Trophoblast cell (in vitro differentiated cells and primary cell): Measurements from ENCODE around the gene ZNF462.
A peak's percentile ranks its signal among the peaks of the same experiment; 100 is the strongest.
"Not testable (repeated sequence)": the region's sequence is repeated elsewhere in the genome, so short reads cannot be mapped to it uniquely, and the experiment has no call there.

Source experiments
- DNase-seq, 2 donors: peaks; one replicate each; pipeline ENCODE4 v3.0.0-alpha.2; 2016
- H2AFZ ChIP-seq: 2 replicates; pipeline ENCODE4 v1.6.1; 2013; ENCODE audit warnings: low read length, moderate library complexity, mild to moderate bottlenecking; ENCODE audit not compliant: insufficient read depth, poor library complexity
- H2AK5ac ChIP-seq: 2 replicates; pipeline ENCODE4 v1.6.1; 2013; ENCODE audit warnings: mild to moderate bottlenecking, low read length
- H2BK120ac ChIP-seq: 2 replicates; pipeline ENCODE4 v1.6.1; 2013; ENCODE audit warnings: low read length, mild to moderate bottlenecking, moderate library complexity; ENCODE audit not compliant: insufficient read depth, poor library complexity
- H2BK12ac ChIP-seq: 2 replicates; pipeline ENCODE4 v1.6.1; 2013; ENCODE audit warnings: mild to moderate bottlenecking, low read length, moderate library complexity
- H2BK5ac ChIP-seq: 2 replicates; pipeline ENCODE4 v1.6.1; 2013; ENCODE audit warnings: low read length, low read depth, moderate library complexity, mild to moderate bottlenecking; ENCODE audit not compliant: poor library complexity
- H3K14ac ChIP-seq: 2 replicates; pipeline ENCODE4 v1.6.1; 2013; ENCODE audit warnings: mild to moderate bottlenecking, low read length
- H3K18ac ChIP-seq: 2 replicates; pipeline ENCODE4 v1.6.1; 2013; ENCODE audit warnings: mild to moderate bottlenecking, low read length
- H3K23ac ChIP-seq: 2 replicates; pipeline ENCODE4 v1.6.1; 2013; ENCODE audit warnings: low read length
- H3K27ac ChIP-seq: 2 replicates; pipeline ENCODE4 v1.5.1; 2013; ENCODE audit warnings: low read depth, mild to moderate bottlenecking, inconsistent platforms, low read length, moderate library complexity
- H3K27me3 ChIP-seq: 2 replicates; pipeline ENCODE4 v1.6.1; 2013; ENCODE audit warnings: inconsistent platforms, mild to moderate bottlenecking, low read length, moderate library complexity; ENCODE audit not compliant: insufficient read depth
- H3K36me3 ChIP-seq, 2 experiments: 1 replicate in 1 of 2; 2 replicates in 1 of 2; pipeline ENCODE4 v1.6.1; 2013; ENCODE audit warnings: low read length in 2 of 2, mild to moderate bottlenecking in 2 of 2, moderate library complexity in 1 of 2; ENCODE audit not compliant: insufficient read depth in 2 of 2, control insufficient read depth in 1 of 2
- H3K4ac ChIP-seq: 2 replicates; pipeline ENCODE4 v1.6.1; 2013; ENCODE audit warnings: low read depth, mild to moderate bottlenecking, low read length, moderate library complexity
- H3K4me1 ChIP-seq, 2 experiments: 1 replicate in 1 of 2; 2 replicates in 1 of 2; pipeline ENCODE4 v1.6.1; 2013; ENCODE audit warnings: low read length in 2 of 2, mild to moderate bottlenecking in 2 of 2, moderate library complexity in 1 of 2; ENCODE audit not compliant: insufficient read depth in 2 of 2, control insufficient read depth in 1 of 2
- H3K4me2 ChIP-seq: 2 replicates; pipeline ENCODE4 v1.6.1; 2013; ENCODE audit warnings: inconsistent platforms, mild to moderate bottlenecking, low read length, moderate library complexity
- H3K4me3 ChIP-seq: 2 replicates; pipeline ENCODE4 v1.5.1; 2013; ENCODE audit warnings: mild to moderate bottlenecking, low read depth, low read length, inconsistent platforms
- H3K79me1 ChIP-seq: one replicate; pipeline ENCODE4 v1.6.1; 2013; ENCODE audit warnings: low read length
- H3K79me2 ChIP-seq: 2 replicates; pipeline ENCODE4 v1.6.1; 2013; ENCODE audit warnings: low read length, mild to moderate bottlenecking; ENCODE audit not compliant: control insufficient read depth, insufficient read depth, poor library complexity
- H3K9ac ChIP-seq: 2 replicates; pipeline ENCODE4 v1.6.1; 2013; ENCODE audit warnings: mild to moderate bottlenecking, low read length
- H3K9me3 ChIP-seq: 2 replicates; pipeline ENCODE4 v1.6.1; 2013; ENCODE audit warnings: low read depth, mild to moderate bottlenecking, control low read depth, inconsistent platforms, low read length; ENCODE audit not compliant: insufficient read depth
- H4K12ac ChIP-seq: 2 replicates; pipeline ENCODE4 v1.6.1; 2013; ENCODE audit warnings: low read depth, mild to moderate bottlenecking, low read length, moderate library complexity
- H4K8ac ChIP-seq: 2 replicates; pipeline ENCODE4 v1.6.1; 2013; ENCODE audit warnings: low read depth, mild to moderate bottlenecking, low read length, moderate library complexity
- H4K91ac ChIP-seq: one replicate; pipeline ENCODE4 v1.6.1; 2013; ENCODE audit warnings: low read depth, mild to moderate bottlenecking, low read length, moderate library complexity
- WGBS: extraction: QIAGEN DNeasy Blood & Tissue Kit; methylation state at CpG from one replicate; pipeline ENCODE4 v1.1.7; 2013; ENCODE audit warnings: missing lambda C conversion rate; ENCODE audit not compliant: insufficient read length, insufficient coverage; ENCODE audit errors: extremely low coverage; 5-methylcytosine and 5-hydroxymethylcytosine counted together

Gene ZNF462

DNA sequence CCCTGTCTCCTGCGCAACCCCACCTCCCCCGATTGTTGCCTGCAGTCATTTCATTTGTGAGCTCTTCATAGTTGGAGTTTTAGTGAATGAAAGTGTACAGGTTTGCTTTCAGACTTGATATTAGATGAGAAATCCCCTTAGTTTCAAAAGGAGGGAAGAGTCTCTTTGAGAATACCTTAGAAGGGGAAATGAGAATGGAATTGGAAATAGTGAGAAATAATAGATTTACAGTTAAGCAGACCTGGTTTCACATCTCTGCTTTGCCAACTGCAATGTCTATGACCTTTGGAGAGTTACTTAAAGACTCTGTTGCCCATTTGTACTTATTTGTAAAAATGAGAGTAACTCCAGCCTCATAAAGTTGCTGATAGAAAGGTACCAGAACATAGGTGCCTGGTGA is 120.4 kb downstream of the ZNF462 start:
- no peak overlapping the region for H3K4me2 ChIP-seq
- no peak overlapping the region for H3K23ac ChIP-seq
- no peaks in the 10 kb centered on the region for H3K79me1 ChIP-seq
- H3K9ac ChIP-seq, result no peak overlapping the region
- no peak overlapping the region for H4K91ac ChIP-seq
- H3K27me3 ChIP-seq, result no peaks in the 10 kb centered on the region
- H3K36me3 ChIP-seq, result peaks cover 15 to 42% of the 10 kb centered on the region in 2 experiments
- H2BK5ac ChIP-seq, result no peak overlapping the region
- H3K27ac ChIP-seq, result no peak overlapping the region
- no peak overlapping the region for H3K18ac ChIP-seq
- no peak overlapping the region for H4K8ac ChIP-seq
- no peaks in the 10 kb centered on the region for H3K9me3 ChIP-seq
- H2BK120ac ChIP-seq, result no peak overlapping the region
- no peaks in the 10 kb centered on the region for H3K4me1 ChIP-seq
- H2AK5ac ChIP-seq, result no peak overlapping the region
- no peak overlapping the region for H3K4ac ChIP-seq
- no peak overlapping the region for H3K4me3 ChIP-seq
- WGBS, result no CpG with 5 or more reads among the region's 2 CpGs
- no peak overlapping the region for H4K12ac ChIP-seq
- no peak for DNase-seq
- H2BK12ac ChIP-seq, result no peak overlapping the region
- no peak overlapping the region for H2AFZ ChIP-seq
- no peak overlapping the region for H3K14ac ChIP-seq
- no peaks in the 10 kb centered on the region for H3K79me2 ChIP-seq

DNA sequence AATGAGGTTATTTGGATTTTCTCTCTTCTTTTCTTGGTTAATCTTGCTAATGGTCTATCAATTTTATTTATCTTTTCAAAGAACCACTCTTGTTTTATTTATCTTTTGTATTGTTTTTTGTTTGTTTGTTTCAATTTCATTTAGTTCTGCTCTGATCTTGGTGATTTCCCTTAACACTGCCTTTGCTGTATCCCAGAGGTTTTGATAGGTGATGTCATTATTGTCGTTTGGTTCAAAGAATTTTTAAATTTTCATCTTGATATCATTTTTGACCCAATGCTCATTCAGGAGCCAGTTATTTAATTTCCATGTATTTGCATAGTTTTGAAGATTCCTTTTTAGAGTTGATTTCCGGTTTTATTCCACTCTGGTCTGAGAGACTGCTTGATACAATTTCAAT is 126.9 kb downstream of the ZNF462 start:
- WGBS, result no CpG with 5 or more reads among the region's 2 CpGs
- H3K27ac ChIP-seq, H4K8ac ChIP-seq, H2AK5ac ChIP-seq, H3K14ac ChIP-seq, H3K79me2 ChIP-seq, H3K4me2 ChIP-seq, H3K23ac ChIP-seq, H2BK5ac ChIP-seq, H3K27me3 ChIP-seq, H4K91ac ChIP-seq, H2BK120ac ChIP-seq, H3K18ac ChIP-seq, H3K9ac ChIP-seq, H3K4me1 ChIP-seq, H3K4me3 ChIP-seq, H2BK12ac ChIP-seq, DNase-seq, H4K12ac ChIP-seq, H3K9me3 ChIP-seq, H3K4ac ChIP-seq, H2AFZ ChIP-seq, H3K79me1 ChIP-seq: not testable (repeated sequence)
- H3K36me3 ChIP-seq, result peaks cover 2 to 15% of the 10 kb centered on the region in 2 experiments

DNA sequence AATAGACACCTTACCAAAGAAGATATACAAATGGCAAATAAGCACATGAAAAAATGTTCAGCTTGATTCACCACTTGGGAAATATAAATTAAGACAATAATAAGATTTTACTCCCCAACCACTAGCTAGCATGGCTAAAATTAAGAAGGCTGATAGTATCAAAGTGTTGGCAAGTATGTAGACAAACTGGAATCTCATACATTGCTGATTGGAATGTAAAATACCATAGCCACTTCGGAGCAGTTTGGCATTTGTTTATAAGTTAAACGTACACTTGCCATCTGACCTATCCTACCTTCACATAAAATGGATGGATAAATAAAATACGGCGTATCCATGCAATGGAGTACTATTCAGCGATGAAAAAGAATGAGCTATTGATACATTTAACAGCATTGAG is 129.2 kb downstream of the ZNF462 start:
- H3K36me3 ChIP-seq, result peaks cover 2 to 12% of the 10 kb centered on the region in 2 experiments
- no CpG with 5 or more reads among the region's 5 CpGs for WGBS
- no peak overlapping the region for H2BK12ac ChIP-seq
- H2AK5ac ChIP-seq, result no peak overlapping the region
- H3K27ac ChIP-seq, result no peak overlapping the region
- H2BK120ac ChIP-seq, result no peak overlapping the region
- H3K9ac ChIP-seq, result no peak overlapping the region
- no peaks in the 10 kb centered on the region for H3K4me1 ChIP-seq
- H3K14ac ChIP-seq, result no peak overlapping the region
- no peaks in the 10 kb centered on the region for H3K27me3 ChIP-seq
- DNase-seq, result peak in 1 of 2 donors; percentile 77
- no peak overlapping the region for H3K18ac ChIP-seq
- H3K4me3 ChIP-seq, result no peak overlapping the region
- no peaks in the 10 kb centered on the region for H3K79me1 ChIP-seq
- H2BK5ac ChIP-seq, result no peak overlapping the region
- no peak overlapping the region for H3K4ac ChIP-seq
- H3K4me2 ChIP-seq, result no peak overlapping the region
- no peak overlapping the region for H4K91ac ChIP-seq
- H4K8ac ChIP-seq, result no peak overlapping the region
- H3K79me2 ChIP-seq, result no peaks in the 10 kb centered on the region
- H3K23ac ChIP-seq, result no peak overlapping the region
- no peak overlapping the region for H4K12ac ChIP-seq
- no peaks in the 10 kb centered on the region for H3K9me3 ChIP-seq
- H2AFZ ChIP-seq, result no peak overlapping the region

DNA sequence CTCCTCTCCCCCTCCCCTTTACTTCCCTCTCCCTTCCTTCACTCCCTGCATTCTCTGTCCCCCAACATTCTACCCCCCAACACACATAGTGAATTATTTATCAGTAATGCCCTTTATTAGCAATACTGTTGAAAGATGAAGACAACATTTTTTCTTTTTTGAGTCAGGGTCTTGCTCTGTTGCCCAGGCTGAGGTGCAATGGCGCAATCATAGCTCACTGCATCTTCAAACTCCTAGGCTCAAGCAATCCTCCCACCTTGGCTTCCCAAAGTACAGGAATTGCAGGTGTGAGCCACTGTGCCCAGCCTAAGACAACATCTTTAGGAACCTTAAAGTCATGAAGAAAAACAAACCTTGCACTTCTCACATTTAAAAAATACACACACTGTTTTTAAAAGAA is 130.6 kb downstream of the ZNF462 start:
- Histone ChIP-seq H3K23ac (no peak overlapping the region), H2BK5ac (no peak overlapping the region), H2BK120ac (no peak overlapping the region), H3K4me3 (no peak overlapping the region), H3K9ac (no peak overlapping the region), H2AK5ac (no peak overlapping the region), H3K4me2 (no peak overlapping the region), H3K14ac (no peak overlapping the region), H3K36me3 (peaks cover 2 to 9% of the 10 kb centered on the region in 2 experiments), H4K91ac (no peak overlapping the region), H3K79me1 (no peaks in the 10 kb centered on the region), H4K12ac (no peak overlapping the region), H3K79me2 (no peaks in the 10 kb centered on the region), H3K27me3 (no peaks in the 10 kb centered on the region), H2BK12ac (no peak overlapping the region), H3K4ac (no peak overlapping the region), H3K9me3 (no peaks in the 10 kb centered on the region), H3K27ac (no peak overlapping the region), H2AFZ (no peak overlapping the region), H3K18ac (no peak overlapping the region), H3K4me1 (no peaks in the 10 kb centered on the region), H4K8ac (no peak overlapping the region)
- WGBS, result no CpG with 5 or more reads among the region's 1 CpG
- DNase-seq, result no peak
